Cardiac muscle cell (in vitro differentiated cells and primary cell): ENCODE measurements around the gene SULT4A1. TPM values are rescaled to one million over a fixed set of nuclear protein-coding genes. Genes with fewer than 3 reads are reported as not detected.

Experiments used
- DNase-seq, 2 donors: peaks; one replicate each; pipeline versions ENCODE4 v3.0.0 to v3.0.0-alpha.2; 2010 to 2017; ENCODE audit warnings: low read depth in 1 of 2, low spot score in 1 of 2
- H3K27ac ChIP-seq: fragments of 200-600 bp; sonication (generic); 2 replicates; pipeline ENCODE4 v1.5.1; 2016
- H3K27me3 ChIP-seq: fragments of 200-600 bp; sonication (generic); 2 replicates; pipeline ENCODE4 v1.6.0; 2016; ENCODE audit warnings: control low read depth
- H3K36me3 ChIP-seq: fragments of 200-600 bp; sonication (generic); 2 replicates; pipeline ENCODE4 v1.5.1; 2016; ENCODE audit warnings: control low read depth
- H3K4me1 ChIP-seq: fragments of 200-600 bp; sonication (generic); 2 replicates; pipeline ENCODE4 v1.8.1; 2017; ENCODE audit warnings: low read depth, mild to moderate bottlenecking, mixed run types
- H3K4me3 ChIP-seq: fragments of 200-600 bp; sonication (generic); 2 replicates; pipeline ENCODE4 v1.5.1; 2016; ENCODE audit warnings: mild to moderate bottlenecking
- H3K9me3 ChIP-seq: fragments of 200-600 bp; sonication (generic); 2 replicates; pipeline ENCODE4 v1.5.1; 2017; ENCODE audit warnings: low read depth, mild to moderate bottlenecking, control low read depth
- CTCF ChIP-seq: IDR thresholded peaks from 2 replicates; pipeline ENCODE4 v1.5.1; 2012; ENCODE audit warnings: low read depth, mild to moderate bottlenecking, low read length
- polyA plus RNA-seq: library from polyadenylated mRNA; unstranded; fragments of >200 nt; fragmentation: Nextera tagmentation; extraction: Ambion mirVana; gene quantifications from 2 replicates; pipeline ENCODE4 v1.2.1, GENCODE V29; 2016
- total RNA-seq: library from RNA; depleted of rRNA; stranded (reverse); fragments of >200 nt; gene quantifications from 2 replicates; pipeline ENCODE4 v1.2.3, GENCODE V29; 2016

The SULT4A1 gene
- total and polyA plus RNA-seq, 2 experiments from 2014 or later = 1.3 to 3.2 TPM

- H3K4me1 ChIP-seq = no peaks in the 10 kb centered on the region
- no peak for DNase-seq
- H3K27me3 ChIP-seq = no peaks in the 10 kb centered on the region
- no peaks in the 10 kb centered on the region for H3K9me3 ChIP-seq
- no peak overlapping the region for H3K27ac ChIP-seq
- no peaks in the 10 kb centered on the region for H3K36me3 ChIP-seq
- no peak overlapping the region for H3K4me3 ChIP-seq
- TF ChIP-seq CTCF = no peak
Observed at GRCh38 chr22:43844560-43845545, 17.5 kb downstream of the SULT4A1 start.

DNA sequence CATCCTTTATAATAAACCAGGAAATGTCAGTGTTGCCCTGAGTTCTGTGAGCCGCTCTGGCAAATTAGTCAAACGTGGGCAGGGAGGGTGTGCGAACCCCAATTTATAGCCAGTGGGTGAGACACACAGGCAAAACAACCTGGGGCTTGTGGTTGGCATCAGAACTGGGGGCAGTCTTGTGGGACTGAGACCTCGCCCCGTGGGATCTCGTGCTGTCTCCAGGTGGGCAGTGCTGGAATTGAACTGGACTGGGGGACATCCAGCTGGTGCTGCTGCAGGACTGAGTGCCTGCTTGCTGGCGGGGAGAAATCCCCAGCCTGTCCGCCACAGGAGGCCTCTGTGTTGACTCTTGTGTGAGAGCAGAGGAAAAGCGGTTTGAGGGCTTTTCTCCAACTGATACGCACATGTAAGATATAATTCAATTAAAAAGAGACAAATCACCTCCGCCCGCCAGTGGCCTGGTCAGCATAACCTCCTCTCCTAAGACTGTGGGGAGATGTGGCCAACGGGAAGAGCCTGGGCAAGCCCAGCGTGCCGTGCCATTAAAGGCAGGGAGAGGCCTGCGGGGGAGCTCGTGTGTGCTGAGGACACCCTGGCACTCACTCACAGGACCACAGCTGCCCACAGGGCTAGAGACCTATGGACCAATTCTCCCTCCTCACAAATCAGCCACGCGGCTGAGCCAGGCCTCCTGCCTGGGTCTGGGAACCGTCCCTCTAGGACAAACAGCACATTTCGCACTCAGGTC lies 18.4 kb downstream of the SULT4A1 start:
- no peak for TF ChIP-seq CTCF
- no peak overlapping the region for H3K27ac ChIP-seq
- no peak for DNase-seq
- no peak overlapping the region for H3K4me3 ChIP-seq
- no peaks in the 10 kb centered on the region for H3K9me3 ChIP-seq
- H3K27me3 ChIP-seq = no peaks in the 10 kb centered on the region
- H3K36me3 ChIP-seq = no peaks in the 10 kb centered on the region
- H3K4me1 ChIP-seq = no peaks in the 10 kb centered on the region

DNA sequence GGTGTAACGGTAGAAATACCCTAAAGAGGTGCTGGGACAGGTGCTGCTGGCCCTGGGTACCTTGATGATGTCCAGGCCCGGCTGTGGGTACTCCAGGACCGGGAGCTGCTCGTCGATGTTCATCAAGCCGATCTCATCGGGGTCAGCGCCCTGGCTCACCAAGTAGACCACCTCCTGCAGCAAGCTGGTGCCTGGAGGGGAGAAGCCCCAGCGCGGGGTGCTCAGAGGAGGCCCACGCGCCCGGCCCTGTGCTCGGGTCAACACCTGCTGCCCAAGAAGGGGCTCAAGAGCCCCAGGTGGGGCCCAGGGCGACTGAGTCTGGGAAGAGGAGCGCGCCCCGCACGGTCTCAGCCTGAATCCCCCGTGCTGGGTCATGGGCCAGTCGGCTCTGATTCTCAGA lies 20.6 kb downstream of the SULT4A1 start:
- no peak overlapping the region for H3K4me3 ChIP-seq
- H3K9me3 ChIP-seq = no peaks in the 10 kb centered on the region
- no peak for TF ChIP-seq CTCF
- no peaks in the 10 kb centered on the region for H3K27me3 ChIP-seq
- no peak for DNase-seq
- H3K36me3 ChIP-seq = no peaks in the 10 kb centered on the region
- no peaks in the 10 kb centered on the region for H3K4me1 ChIP-seq
- H3K27ac ChIP-seq = no peak overlapping the region

GRCh38 chr22:43840851-43841250 lies 21.5 kb downstream of the SULT4A1 start:
- Histone ChIP-seq H3K36me3 (no peaks in the 10 kb centered on the region), H3K4me3 (no peak overlapping the region), H3K27ac (no peak overlapping the region), H3K9me3 (no peaks in the 10 kb centered on the region), H3K4me1 (no peaks in the 10 kb centered on the region), H3K27me3 (no peaks in the 10 kb centered on the region)
- TF ChIP-seq CTCF = no peak
- no peak for DNase-seq

DNA sequence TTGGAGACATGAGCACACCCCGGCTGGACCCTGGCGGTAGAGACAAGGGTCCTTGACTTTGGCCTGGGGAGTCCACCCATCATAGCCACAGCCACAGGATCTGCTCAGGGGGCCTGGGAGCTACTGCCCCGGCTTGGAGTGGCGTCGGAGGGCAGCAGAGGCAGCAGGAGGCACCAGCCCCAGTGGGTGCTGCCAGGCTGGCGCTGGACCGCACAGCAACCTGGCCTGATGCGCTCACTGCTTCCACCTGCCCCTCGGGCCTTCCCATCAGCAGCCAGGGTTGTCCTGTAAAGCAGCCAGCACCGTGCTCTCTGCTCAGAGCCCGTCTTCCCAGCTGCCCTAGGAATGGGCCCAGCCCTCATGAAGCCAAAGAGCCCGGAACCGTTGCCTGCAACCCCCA lies 21.9 kb downstream of the SULT4A1 start:
- no peaks in the 10 kb centered on the region for H3K4me1 ChIP-seq
- no peaks in the 10 kb centered on the region for H3K9me3 ChIP-seq
- no peak for TF ChIP-seq CTCF
- no peaks in the 10 kb centered on the region for H3K27me3 ChIP-seq
- DNase-seq = no peak
- no peak overlapping the region for H3K27ac ChIP-seq
- no peak overlapping the region for H3K4me3 ChIP-seq
- H3K36me3 ChIP-seq = no peaks in the 10 kb centered on the region
